ELF-1 (cell line): ENCODE measurements around the gene SCO2.
"Not testable (repeated sequence)": the region's sequence is repeated elsewhere in the genome, so short reads cannot be mapped to it uniquely, and the experiment has no call there.

Source experiments
- DNase-seq: peaks from one replicate; pipeline ENCODE4 v3.0.0-alpha.2; 2016; ENCODE audit warnings: low read depth, low spot score

SCO2 gene

GRCh38 chr22:50551160-50551752 lies 25.9 kb upstream of the SCO2 start:
- DNase-seq = no peak

DNA sequence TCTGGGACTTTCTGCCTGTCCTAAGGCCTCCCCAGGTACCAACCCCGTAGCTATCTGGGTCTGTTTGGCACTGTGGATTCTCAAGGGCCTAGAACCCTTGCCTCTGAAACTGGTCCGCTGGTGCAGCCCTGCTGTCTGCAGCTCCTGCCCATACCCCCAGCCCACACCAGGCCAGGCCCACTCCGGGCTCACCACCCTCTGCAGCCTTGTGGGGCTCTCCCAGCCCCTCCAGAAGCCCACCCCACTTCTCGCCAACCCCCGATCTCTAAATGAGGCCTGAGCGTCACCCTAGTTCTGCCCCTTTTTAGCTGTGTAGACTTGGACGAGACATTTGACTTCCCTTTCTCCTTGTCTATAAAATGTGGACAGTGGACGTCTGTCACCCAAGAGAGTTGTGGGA lies 25.0 kb upstream of the SCO2 start:
- no peak for DNase-seq

GRCh38 chr22:50548921-50549790 lies 23.8 kb upstream of the SCO2 start:
- no peak for DNase-seq

- DNase-seq = no peak
Measured at GRCh38 chr22:50548040-50548920, 22.9 kb upstream of the SCO2 start.

DNA sequence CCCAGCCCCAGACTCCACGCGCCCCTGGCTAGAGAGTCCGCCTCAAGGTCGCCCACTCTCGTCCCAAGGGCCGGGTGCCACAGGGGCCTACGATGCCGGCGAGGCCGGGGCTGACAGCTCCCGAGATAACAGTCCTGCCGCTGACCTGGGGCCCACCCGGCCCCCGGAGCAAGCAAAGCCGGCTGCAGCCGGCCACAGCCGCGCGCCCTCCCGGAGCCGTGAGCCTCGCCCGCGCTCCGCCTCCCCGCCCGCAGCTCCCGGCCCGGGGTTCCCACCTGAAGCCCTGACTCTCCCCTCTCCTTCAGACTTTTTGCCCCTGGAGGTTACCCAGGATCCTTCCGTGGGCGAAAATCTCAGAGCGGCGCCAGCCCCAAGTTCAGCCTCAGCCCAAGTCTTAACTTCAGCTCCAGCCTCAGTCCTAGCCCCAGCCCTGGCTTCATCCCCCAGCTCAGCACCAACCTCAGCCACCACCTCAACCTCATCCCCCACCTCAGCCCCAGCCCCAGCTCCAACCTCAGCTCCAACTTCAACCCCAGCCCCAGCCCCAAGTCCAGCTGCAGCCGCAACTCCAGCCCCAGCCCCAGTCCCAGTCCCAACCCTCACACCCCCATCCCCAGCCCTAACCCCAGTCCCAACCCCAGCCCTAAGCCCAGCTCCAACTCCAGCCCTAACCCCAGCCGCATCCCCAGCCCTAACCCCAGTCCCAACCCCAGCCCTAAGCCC lies 22.0 kb upstream of the SCO2 start:
- no peak for DNase-seq

- no peak for DNase-seq
Measured at GRCh38 chr22:50546326-50547262, 21.2 kb upstream of the SCO2 start.

GRCh38 chr22:50545522-50546325 lies 20.3 kb upstream of the SCO2 start, which contains the start of gene KLHDC7B:
KLHDC7B (plus strand) TSS chr22:50545899; CDS start chr22:50546244, 345 bp downstream.
- DNase-seq = no peak

- DNase-seq = no peak
Measured at GRCh38 chr22:50544746-50545253, 19.4 kb upstream of the SCO2 start.

- peak; percentile 89 for DNase-seq
Measured at GRCh38 chr22:50544078-50544745, 18.8 kb upstream of the SCO2 start.

DNA sequence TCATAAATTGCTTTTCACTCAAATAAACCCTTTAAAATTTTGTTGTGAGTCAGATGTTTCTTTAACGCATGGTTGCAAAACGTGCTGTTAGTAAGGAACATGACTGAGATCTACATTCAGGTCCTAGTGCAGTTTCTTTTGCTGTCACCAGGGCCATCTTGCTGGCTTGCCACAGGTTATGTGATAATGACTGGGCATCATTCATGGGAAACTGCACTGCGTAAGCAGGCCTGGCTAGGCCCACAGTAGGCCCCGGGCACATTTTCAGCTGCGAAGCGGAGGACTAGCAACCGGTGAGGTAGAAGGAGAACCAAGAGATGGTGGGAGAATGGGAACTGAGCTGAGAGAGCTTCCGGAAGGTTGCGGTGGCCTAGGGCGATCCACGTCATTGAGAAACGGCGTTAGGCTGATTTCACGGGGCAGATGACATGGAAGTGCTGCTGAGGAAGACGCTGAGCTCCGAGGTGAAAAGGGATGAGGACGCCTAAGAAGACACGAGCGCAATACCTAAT lies 17.1 kb upstream of the SCO2 start:
- DNase-seq = no peak

GRCh38 chr22:50541667-50542026 lies 16.2 kb upstream of the SCO2 start:
- DNase-seq = not testable (repeated sequence)

- no peak for DNase-seq
Measured at GRCh38 chr22:50540381-50540780, 15.0 kb upstream of the SCO2 start.

- no peak for DNase-seq
Measured at GRCh38 chr22:50537765-50538164, 12.4 kb upstream of the SCO2 start.

DNA sequence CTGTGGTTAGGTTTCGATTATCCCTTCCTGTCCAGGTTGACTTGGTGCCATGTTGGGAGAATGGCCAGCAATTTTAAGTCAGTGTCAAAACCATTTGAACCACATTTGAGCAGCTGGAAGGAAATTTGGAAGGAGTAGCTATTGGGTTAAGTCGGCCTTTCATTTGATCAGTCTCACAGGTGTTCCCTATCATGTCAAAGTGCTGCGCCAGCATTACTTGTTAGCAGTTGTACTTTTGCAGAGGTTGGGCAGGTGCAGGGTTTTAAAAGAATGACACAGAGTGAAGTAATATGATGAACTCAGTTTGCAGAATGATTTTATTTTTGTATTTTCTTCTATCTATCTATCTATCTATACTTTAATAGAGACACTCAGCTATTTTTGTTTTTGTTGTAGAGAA lies 10.8 kb upstream of the SCO2 start:
- DNase-seq = no peak

DNA sequence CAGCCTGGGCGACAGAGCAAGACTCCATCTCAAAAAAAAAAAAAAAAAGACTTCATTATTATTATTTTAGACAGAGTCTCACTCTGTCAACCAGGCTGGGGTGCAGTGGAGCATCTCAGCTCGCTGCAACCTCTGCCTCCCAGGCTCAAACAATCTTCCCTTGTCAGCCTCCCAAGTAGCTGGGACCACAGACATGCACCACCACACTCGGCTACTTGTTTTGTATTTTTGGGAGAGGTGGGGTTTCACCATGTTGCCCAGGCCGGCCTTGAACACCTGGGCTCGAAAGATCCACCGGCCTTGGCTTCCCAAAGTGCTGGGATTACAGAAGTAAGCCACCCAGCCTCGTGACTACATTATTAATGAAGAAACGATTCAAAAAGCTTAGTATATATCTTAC lies 9.7 kb upstream of the SCO2 start:
- no peak for DNase-seq

DNA sequence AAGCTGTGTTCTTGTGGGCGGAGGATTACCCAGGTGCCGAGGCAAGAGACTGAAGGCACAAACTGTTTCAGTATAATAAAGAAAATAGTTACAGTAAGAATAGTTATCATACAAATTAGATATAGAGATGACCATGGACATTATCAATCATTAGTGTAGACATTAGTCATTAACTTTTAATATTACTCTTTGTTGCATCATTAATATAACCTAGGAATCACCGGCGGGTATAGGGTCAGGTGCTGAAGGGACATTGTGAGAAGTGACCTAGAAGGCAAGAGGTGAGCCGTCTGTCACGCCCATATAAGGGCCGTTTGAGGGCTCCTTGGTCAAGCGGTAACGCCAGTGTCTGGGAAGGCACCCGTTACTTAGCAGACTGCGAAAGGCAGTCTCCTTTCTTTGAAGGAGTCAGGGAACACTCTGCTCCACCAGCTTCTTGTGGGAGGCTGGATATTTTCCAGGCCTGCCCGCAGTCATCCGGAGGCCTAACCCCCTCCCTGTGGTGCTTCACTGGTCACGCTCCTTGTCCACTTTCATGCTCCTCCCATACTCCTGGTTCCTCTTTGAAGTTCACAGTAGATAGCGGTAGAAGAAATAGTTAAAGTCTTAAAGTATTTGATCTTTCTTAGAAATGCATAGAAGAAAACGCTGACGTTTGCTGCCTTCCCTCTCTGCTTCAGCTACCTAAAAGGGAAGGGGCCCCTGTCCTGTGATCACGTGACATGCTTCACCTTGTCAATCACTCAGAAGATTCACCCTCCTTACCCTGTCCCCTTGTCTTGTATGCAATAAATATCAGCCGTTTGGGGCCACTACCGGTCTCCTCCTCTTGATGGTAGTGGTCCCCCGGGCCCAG lies 8.7 kb upstream of the SCO2 start:
- peak; percentile 60 for DNase-seq
